NCI-H345 treated with DMSO at 0.1 percent for 48 hours (cell line): ENCODE measurements around the gene FAM53A.
A peak's percentile ranks its signal among the peaks of the same experiment; 100 is the strongest.
"Not testable (repeated sequence)": the region's sequence is repeated elsewhere in the genome, so short reads cannot be mapped to it uniquely, and the experiment has no call there.

Experiments
- DNase-seq: peaks from one replicate; lab custom pipeline; 2025; ENCODE audit not compliant: unreplicated experiment; lab: John Stamatoyannopoulos, UW

The FAM53A gene

GRCh38 chr4:1641671-1642070 lies 42.4 kb downstream of the FAM53A start:
- no peak for DNase-seq

DNA sequence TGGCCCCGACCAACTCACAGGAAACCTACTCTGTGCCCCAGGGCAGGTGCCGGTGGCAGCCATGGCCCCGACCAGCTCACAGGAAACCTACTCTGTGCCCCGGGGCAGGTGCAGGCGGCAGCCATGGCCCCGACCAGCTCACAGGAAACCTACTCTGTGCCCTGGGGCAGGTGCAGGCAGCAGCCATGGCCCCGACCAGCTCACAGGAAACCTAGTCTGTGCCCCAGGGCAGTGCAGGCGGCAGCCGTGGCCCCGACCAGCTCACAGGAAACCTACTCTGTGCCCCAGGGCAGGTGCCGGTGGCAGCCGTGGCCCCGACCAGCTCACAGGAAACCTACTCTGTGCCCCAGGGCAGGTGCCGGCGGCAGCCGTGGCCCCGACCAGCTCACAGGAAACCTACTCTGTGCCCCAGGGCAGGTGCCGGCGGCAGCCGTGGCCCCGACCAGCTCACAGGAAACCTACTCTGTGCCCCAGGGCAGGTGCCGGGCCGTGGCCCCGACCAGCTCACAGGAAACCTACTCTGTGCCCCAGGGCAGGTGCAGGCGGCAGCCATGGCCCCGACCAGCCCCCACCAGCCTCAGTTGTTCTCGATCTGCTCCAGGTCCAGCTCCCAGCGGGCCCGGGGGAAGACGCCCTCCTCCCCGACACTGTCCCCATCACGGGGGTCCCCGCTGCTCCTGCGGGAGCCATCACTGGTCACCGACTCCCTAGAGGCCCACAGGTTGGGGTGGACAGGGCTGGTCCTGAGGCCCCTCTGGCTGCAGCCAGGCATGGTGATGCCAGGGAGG lies 43.2 kb downstream of the FAM53A start:
- DNase-seq: not testable (repeated sequence)

DNA sequence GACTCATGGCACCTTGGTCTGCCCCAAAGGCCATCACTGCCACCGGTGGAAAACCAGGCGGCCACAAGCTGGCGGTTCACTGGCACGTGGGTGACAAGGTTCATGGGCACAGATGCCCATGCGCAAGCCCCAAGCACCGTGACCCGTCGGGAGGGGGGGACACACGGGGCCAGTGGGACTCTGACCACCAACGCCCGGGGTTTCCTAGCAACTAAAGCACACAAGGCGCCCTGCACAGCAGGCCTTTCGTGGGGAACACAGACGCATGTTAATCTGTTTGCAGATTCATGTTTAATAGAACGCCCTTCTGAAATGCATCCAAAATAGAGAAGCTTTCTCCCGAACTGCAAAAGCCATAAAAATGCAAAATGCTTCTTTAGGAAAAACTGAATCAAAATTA lies 43.9 kb downstream of the FAM53A start:
- DNase-seq: no peak

- no peak for DNase-seq
Observed at GRCh38 chr4:1639299-1639868, 44.7 kb downstream of the FAM53A start.

- no peak for DNase-seq
Observed at GRCh38 chr4:1638873-1639272, 45.2 kb downstream of the FAM53A start.

DNA sequence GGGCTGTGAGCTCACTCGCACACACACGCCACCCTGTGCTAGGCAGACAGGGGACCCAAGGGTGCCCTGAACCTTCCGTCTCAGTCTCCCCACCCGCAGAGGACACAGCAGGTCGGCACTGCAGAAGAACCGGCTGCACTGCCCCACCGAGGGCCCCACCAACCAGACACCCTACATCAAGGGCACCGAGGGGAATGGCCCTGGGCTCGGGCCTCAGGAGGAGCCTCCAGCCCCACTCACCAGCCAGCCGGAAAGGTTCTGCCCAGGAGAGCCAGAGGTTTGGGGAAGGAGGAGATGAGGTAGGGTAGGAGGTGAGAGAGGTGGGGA lies 45.9 kb downstream of the FAM53A start:
- no peak for DNase-seq

- no peak for DNase-seq
Observed at GRCh38 chr4:1637580-1638271, 46.4 kb downstream of the FAM53A start.

DNA sequence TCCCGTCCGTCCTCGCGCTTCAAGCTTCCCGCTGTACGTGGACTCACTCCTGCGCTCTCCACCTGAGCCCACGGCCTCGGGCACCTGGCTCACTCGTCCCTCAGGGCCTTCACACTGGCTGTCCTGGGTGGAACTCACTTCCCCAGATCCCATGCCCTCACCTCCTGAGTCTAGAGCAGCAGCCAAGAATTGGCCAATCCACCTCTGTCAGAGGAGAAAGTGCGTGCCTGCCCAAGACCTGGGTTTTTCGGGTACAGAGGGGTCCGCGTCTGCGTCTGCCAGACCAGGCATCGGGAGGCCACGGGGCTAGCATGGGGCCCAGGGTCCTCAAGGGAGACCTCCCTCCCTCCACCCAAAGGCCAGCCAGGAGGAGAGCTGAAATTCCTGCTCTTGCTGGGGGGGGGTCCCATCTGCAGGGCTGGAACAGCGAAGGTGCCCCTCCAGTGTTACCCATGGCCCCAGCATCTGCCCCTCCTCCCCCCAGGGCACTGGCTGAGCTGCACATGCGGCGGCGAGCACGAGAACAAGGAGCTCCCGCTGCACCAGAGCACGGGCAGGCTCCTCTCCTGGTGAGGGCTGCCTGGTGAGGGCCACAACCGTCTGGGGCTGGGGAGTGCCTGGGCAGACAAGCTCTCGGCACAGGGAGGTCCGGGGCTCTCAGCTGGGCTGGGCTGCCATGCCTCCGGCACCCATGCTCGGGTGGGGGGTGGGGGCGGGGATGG lies 47.5 kb downstream of the FAM53A start:
- no peak for DNase-seq

GRCh38 chr4:1635464-1635863 lies 48.6 kb downstream of the FAM53A start:
- no peak for DNase-seq

DNA sequence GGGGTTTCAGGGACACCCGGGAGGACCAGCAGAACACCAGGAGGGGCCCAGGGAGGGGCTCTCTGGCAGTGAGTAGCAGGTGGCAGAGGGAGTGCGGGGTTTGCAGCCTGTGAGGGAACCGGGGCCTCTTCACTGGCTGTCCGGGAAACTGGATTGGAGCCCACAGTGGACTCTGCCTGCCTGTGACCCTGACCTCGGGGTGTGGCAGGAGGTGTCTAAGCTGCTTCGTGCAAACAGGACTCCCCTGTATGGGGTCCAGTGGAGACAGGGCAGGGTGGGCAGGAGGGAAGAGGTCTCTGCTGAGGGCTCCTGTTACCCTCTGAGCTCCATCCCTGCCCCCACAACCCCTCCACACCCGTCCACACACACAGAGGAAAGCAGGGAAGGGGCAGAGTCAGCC lies 50.1 kb downstream of the FAM53A start:
- DNase-seq: no peak

GRCh38 chr4:1632109-1633104 lies 51.7 kb downstream of the FAM53A start:
- DNase-seq: no peak

- no peak for DNase-seq
Observed at GRCh38 chr4:1631136-1631535, 53.0 kb downstream of the FAM53A start.

- DNase-seq: no peak
Observed at GRCh38 chr4:1630266-1630665, 53.8 kb downstream of the FAM53A start.

- no peak for DNase-seq
Observed at GRCh38 chr4:1629699-1630083, 54.4 kb downstream of the FAM53A start.

DNA sequence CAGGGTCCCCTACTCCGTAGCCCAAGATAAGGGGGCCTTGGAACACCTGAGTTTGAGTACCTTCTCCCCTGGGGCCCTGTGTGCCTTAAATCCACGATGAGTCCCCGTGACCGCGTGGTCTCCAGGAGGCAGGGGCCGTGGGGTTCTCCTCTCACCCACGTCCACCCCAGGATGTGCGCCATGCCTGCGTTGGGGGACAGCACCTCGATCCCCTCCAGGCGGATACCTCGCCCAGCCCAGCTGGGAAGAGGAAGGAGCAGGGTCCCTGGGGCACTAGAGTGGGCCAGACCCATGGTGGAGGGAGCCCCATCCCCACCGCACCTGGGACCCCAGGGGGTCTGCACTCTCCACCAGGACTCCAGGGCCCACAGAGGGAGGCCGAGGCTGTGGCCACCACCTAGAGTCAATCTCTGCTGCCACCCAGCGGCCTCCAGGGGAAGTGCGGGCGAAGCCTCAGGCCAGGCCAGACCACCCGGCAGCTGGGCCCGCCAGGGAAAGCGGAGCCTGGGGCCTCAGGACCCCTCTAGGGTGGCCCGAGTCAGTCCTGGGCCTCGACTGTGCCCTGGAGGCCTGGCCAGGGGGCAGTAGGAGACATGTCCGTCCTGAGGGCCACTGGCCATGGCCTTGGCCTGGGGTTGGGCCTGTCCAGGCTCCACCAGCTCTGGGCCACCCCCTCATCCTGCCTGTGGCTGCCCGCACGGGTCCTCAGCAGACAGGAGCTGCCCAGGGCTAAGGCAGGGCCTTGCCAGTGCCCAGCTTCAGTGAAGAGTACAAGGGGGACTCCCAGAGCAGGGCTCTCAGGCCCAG lies 55.0 kb downstream of the FAM53A start:
- peak; percentile 14 for DNase-seq

- no peak for DNase-seq
Observed at GRCh38 chr4:1627417-1628313, 56.4 kb downstream of the FAM53A start.

GRCh38 chr4:1626941-1627340 lies 57.2 kb downstream of the FAM53A start:
- DNase-seq: no peak

DNA sequence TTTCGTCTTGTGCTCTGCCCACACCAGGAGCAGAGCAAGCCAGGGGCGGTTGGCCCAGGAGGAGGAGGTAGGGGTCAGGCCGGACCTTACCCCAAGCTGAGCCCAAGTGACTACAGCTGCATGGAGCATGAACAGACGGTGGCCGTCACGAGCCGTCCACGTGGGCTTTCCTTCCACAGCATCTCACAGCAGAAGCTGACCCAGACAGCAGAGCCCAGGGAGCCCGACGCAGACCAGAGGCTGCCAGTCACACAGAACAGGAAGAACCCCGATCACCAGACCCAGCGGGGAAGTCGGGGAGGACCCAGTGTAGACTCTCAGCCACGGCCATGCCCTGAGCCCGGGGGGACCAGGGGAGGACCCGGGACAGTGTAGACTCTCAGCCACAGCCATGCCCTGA lies 58.0 kb downstream of the FAM53A start:
- no peak for DNase-seq
